SU-DHL-6 (cell line): Measurements from ENCODE around the gene F2RL3.
A peak's percentile ranks its signal among the peaks of the same experiment; 100 is the strongest.

Experiments used
- H2AFZ ChIP-seq: fragments of 200-600 bp; sonication (generic); 2 replicates; pipeline ENCODE4 v1.6.1; 2014; ENCODE audit warnings: low read depth, mild to moderate bottlenecking, moderate library complexity, mixed read lengths, antibody characterized with exemption, low read length; ENCODE audit not compliant: severe bottlenecking
- H3F3A ChIP-seq: fragments of 200-600 bp; shearing (Covaris generic); 2 replicates; pipeline ENCODE4 v1.6.0; 2016; ENCODE audit warnings: antibody characterized with exemption, mild to moderate bottlenecking; ENCODE audit not compliant: insufficient read depth
- H3K27ac ChIP-seq: fragments of 200-600 bp; sonication (generic); 2 replicates; pipeline ENCODE4 v1.5.1; 2016; ENCODE audit warnings: low read depth, mild to moderate bottlenecking, low read length, moderate library complexity, mixed read lengths
- H3K27me3 ChIP-seq: fragments of 200-600 bp; sonication (generic), shearing (Covaris generic); 2 replicates; pipeline ENCODE4 v1.6.0; 2014; ENCODE audit warnings: mild to moderate bottlenecking, low read length
- H3K36me3 ChIP-seq: fragments of 200-600 bp; sonication (generic); 2 replicates; pipeline ENCODE4 v1.6.1; 2014; ENCODE audit warnings: mild to moderate bottlenecking, low read length, mixed read lengths
- H3K4me2 ChIP-seq: fragments of 300-600, 200-600 bp; shearing (Covaris generic), sonication (generic); 2 replicates; pipeline ENCODE4 v1.6.0; 2014; ENCODE audit warnings: low read length, low read depth, mild to moderate bottlenecking; ENCODE audit not compliant: poor library complexity, severe bottlenecking
- H3K4me3 ChIP-seq: fragments of 200-600 bp; sonication (generic); 2 replicates; pipeline ENCODE4 v1.5.1; 2014; ENCODE audit warnings: antibody characterized with exemption, low read length, mild to moderate bottlenecking, mixed read lengths; ENCODE audit not compliant: insufficient read depth, poor library complexity, severe bottlenecking
- H3K79me2 ChIP-seq: fragments of 200-600 bp; sonication (generic); 2 replicates; pipeline ENCODE4 v1.6.1; 2014; ENCODE audit warnings: mild to moderate bottlenecking, low read length, moderate library complexity; ENCODE audit not compliant: insufficient read depth
- H3K9ac ChIP-seq: fragments of 200-600 bp; sonication (generic); 2 replicates; pipeline ENCODE4 v1.7.0; 2014; ENCODE audit warnings: mild to moderate bottlenecking, low read length
- H3K9me2 ChIP-seq: fragments of 200-600 bp; sonication (generic); replicated peaks from 2 replicates; pipeline ENCODE4 v1.6.1; 2014; ENCODE audit warnings: low read length; ENCODE audit not compliant: insufficient read depth
- H3K9me3 ChIP-seq: fragments of 200-600 bp; sonication (generic); 2 replicates; pipeline ENCODE4 v1.6.1; 2014; ENCODE audit warnings: low read length, mixed read lengths; ENCODE audit not compliant: insufficient read depth
- H4K20me1 ChIP-seq: fragments of 200-600 bp; sonication (generic); 2 replicates; pipeline ENCODE4 v1.6.1; 2014; ENCODE audit warnings: low read depth, mild to moderate bottlenecking, antibody characterized with exemption, low read length, moderate library complexity, mixed read lengths
- CTCF ChIP-seq: fragments of 200-600 bp; sonication (generic); IDR thresholded peaks from one replicate; pipeline ENCODE4 v1.5.1; 2017; ENCODE audit warnings: antibody characterized with exemption, mild to moderate bottlenecking, low read length, moderate library complexity; ENCODE audit not compliant: insufficient read depth, poor library complexity, severe bottlenecking
- EZH2phosphoT487 ChIP-seq: fragments of 200-600 bp; sonication (generic), shearing (Covaris generic); conservative IDR thresholded peaks from 2 replicates; pipeline ENCODE4 v1.6.1; 2018; ENCODE audit warnings: mild to moderate bottlenecking, antibody characterized with exemption, low read length, moderate library complexity, mixed read lengths

Gene F2RL3

GRCh38 chr19:16891696-16892382, 3.0 kb downstream of the F2RL3 start:
- Histone ChIP-seq H3K9me3 (no peaks in the 10 kb centered on the region), H3F3A (no peaks in the 10 kb centered on the region), H3K9ac (no peak overlapping the region), H2AFZ (no peak overlapping the region), H3K27me3 (no peaks in the 10 kb centered on the region), H3K4me2 (no peak overlapping the region), H3K79me2 (no peaks in the 10 kb centered on the region), H3K9me2 (no peaks in the 10 kb centered on the region), H3K27ac (0 out of 2 replicates have a peak overlapping the region, but pooled peaks have one; percentile 65), H4K20me1 (no peaks in the 10 kb centered on the region), H3K36me3 (no peaks in the 10 kb centered on the region), H3K4me3 (no peak overlapping the region)
- TF ChIP-seq CTCF = no peak
- no peak for TF ChIP-seq EZH2phosphoT487

- Histone ChIP-seq H2AFZ (no peak overlapping the region), H3K9me3 (no peaks in the 10 kb centered on the region), H3K36me3 (no peaks in the 10 kb centered on the region), H3K4me2 (no peak overlapping the region), H3K27ac (peak overlapping the region; percentile 65), H3K9me2 (no peaks in the 10 kb centered on the region), H3K9ac (no peak overlapping the region), H4K20me1 (no peaks in the 10 kb centered on the region), H3F3A (no peaks in the 10 kb centered on the region), H3K79me2 (no peaks in the 10 kb centered on the region), H3K27me3 (no peaks in the 10 kb centered on the region), H3K4me3 (no peak overlapping the region)
- no peak for TF ChIP-seq CTCF
- no peak for TF ChIP-seq EZH2phosphoT487
Observed at GRCh38 chr19:16892436-16892835, 3.6 kb downstream of the F2RL3 start.

GRCh38 chr19:16892868-16893685, 4.3 kb downstream of the F2RL3 start:
- Histone ChIP-seq H3K9ac (peak overlapping the region; percentile 1; the same call in 1 of the 2 replicates), H3K27ac (peak overlapping the region; percentile 65), H3K4me3 (no peak overlapping the region), H3K36me3 (no peaks in the 10 kb centered on the region), H4K20me1 (no peaks in the 10 kb centered on the region), H3K79me2 (no peaks in the 10 kb centered on the region), H3K27me3 (no peaks in the 10 kb centered on the region), H3F3A (no peaks in the 10 kb centered on the region), H3K4me2 (peak overlapping the region; percentile 11), H3K9me3 (no peaks in the 10 kb centered on the region), H3K9me2 (no peaks in the 10 kb centered on the region), H2AFZ (no peak overlapping the region)
- TF ChIP-seq CTCF = no peak
- TF ChIP-seq EZH2phosphoT487 = no peak
